ENCODE data around the gene ARL5A. TPM values are rescaled to one million over a fixed set of nuclear protein-coding genes. Genes with fewer than 3 reads are reported as not detected.
"Not testable (repeated sequence)": the region's sequence is repeated elsewhere in the genome, so short reads cannot be mapped to it uniquely, and the experiment has no call there.

The ARL5A gene
- 52.7 and 57.5 TPM in 2 replicates for total RNA-seq (2014; rRNA removed; shearing (Covaris generic))
- 24.8 and 30.6 TPM in 2 replicates for polyA plus RNA-seq (2015; cell fraction: cytosol; rRNA removed)
- 8.1 and 11.9 TPM in 2 replicates for polyA plus RNA-seq (2015; cell fraction: nucleus; rRNA removed)

GRCh38 chr2:151828143-151828889 lies at the start of gene ARL5A:
Gene ARL5A, minus strand, starts transcription at chr2:151828421. Its CDS starts 245 bp downstream, at chr2:151828176.
- peak; percentile 92 for DNase-seq (ENCODE audit: low read depth, low spot score)
- in situ Hi-C loops (cut with HindIII; ENCODE audit: low pct_unique_long_range_greater_than_20kb, low sequenced_read_pairs) = no loop called here

- DNase-seq (ENCODE audit: low read depth, low spot score); in situ Hi-C loops (cut with HindIII; ENCODE audit: low pct_unique_long_range_greater_than_20kb, low sequenced_read_pairs): not testable (repeated sequence)
These were observed 47.4 kb upstream of the ARL5A start for GRCh38 chr2:151875631-151876030.

GRCh38 chr2:151872463-151872862 lies 44.2 kb upstream of the ARL5A start:
- no peak for DNase-seq (ENCODE audit: low read depth, low spot score)
- in situ Hi-C loops (cut with HindIII; ENCODE audit: low pct_unique_long_range_greater_than_20kb, low sequenced_read_pairs) = no loop called here

- in situ Hi-C loops (cut with HindIII; ENCODE audit: low pct_unique_long_range_greater_than_20kb, low sequenced_read_pairs) = no loop called here
- DNase-seq (ENCODE audit: low read depth, low spot score) = no peak
These were observed 41.1 kb upstream of the ARL5A start for GRCh38 chr2:151869291-151869690.

GRCh38 chr2:151862700-151863099 lies 34.5 kb upstream of the ARL5A start:
- in situ Hi-C loops (cut with HindIII; ENCODE audit: low pct_unique_long_range_greater_than_20kb, low sequenced_read_pairs) = no loop called here

GRCh38 chr2:151861174-151861573 lies 33.0 kb upstream of the ARL5A start:
- DNase-seq (ENCODE audit: low read depth, low spot score) = peak; percentile 9
- in situ Hi-C loops (cut with HindIII; ENCODE audit: low pct_unique_long_range_greater_than_20kb, low sequenced_read_pairs) = no loop called here

More at GRCh38 chr2:151862700-151863099, 34.5 kb upstream of the ARL5A start:
- DNase-seq (ENCODE audit: low read depth, low spot score) = no peak

GRCh38 chr2:151860613-151861146 lies 32.5 kb upstream of the ARL5A start:
- in situ Hi-C loops (cut with HindIII; ENCODE audit: low pct_unique_long_range_greater_than_20kb, low sequenced_read_pairs) = no loop called here
- no peak for DNase-seq (ENCODE audit: low read depth, low spot score)

GRCh38 chr2:151860210-151860609 lies 32.0 kb upstream of the ARL5A start:
- in situ Hi-C loops (cut with HindIII; ENCODE audit: low pct_unique_long_range_greater_than_20kb, low sequenced_read_pairs) = no loop called here
- no peak for DNase-seq (ENCODE audit: low read depth, low spot score)

- DNase-seq (ENCODE audit: low read depth, low spot score) = no peak
- in situ Hi-C loops (cut with HindIII; ENCODE audit: low pct_unique_long_range_greater_than_20kb, low sequenced_read_pairs) = no loop called here
These were observed 29.4 kb upstream of the ARL5A start for GRCh38 chr2:151857650-151858049.

- no peak for DNase-seq (ENCODE audit: low read depth, low spot score)
- in situ Hi-C loops (cut with HindIII; ENCODE audit: low pct_unique_long_range_greater_than_20kb, low sequenced_read_pairs) = no loop called here
These were observed 26.9 kb upstream of the ARL5A start for GRCh38 chr2:151855111-151855510.

- no peak for DNase-seq (ENCODE audit: low read depth, low spot score)
These were observed 25.0 kb upstream of the ARL5A start for GRCh38 chr2:151853070-151853758.

GRCh38 chr2:151852260-151853069 lies 24.2 kb upstream of the ARL5A start:
- no peak for DNase-seq (ENCODE audit: low read depth, low spot score)
- in situ Hi-C loops (cut with HindIII; ENCODE audit: low pct_unique_long_range_greater_than_20kb, low sequenced_read_pairs) = no loop called here

More at GRCh38 chr2:151853070-151853758, 25.0 kb upstream of the ARL5A start:
- in situ Hi-C loops (cut with HindIII; ENCODE audit: low pct_unique_long_range_greater_than_20kb, low sequenced_read_pairs) = no loop called here

GRCh38 chr2:151851761-151852160 lies 23.5 kb upstream of the ARL5A start:
- DNase-seq (ENCODE audit: low read depth, low spot score) = no peak
- in situ Hi-C loops (cut with HindIII; ENCODE audit: low pct_unique_long_range_greater_than_20kb, low sequenced_read_pairs) = no loop called here

- DNase-seq (ENCODE audit: low read depth, low spot score) = no peak
- in situ Hi-C loops (cut with HindIII; ENCODE audit: low pct_unique_long_range_greater_than_20kb, low sequenced_read_pairs) = no loop called here
These were observed 21.3 kb upstream of the ARL5A start for GRCh38 chr2:151849413-151850010.

GRCh38 chr2:151845884-151846283 lies 17.7 kb upstream of the ARL5A start:
- in situ Hi-C loops (cut with HindIII; ENCODE audit: low pct_unique_long_range_greater_than_20kb, low sequenced_read_pairs) = no loop called here

GRCh38 chr2:151845481-151845880 lies 17.3 kb upstream of the ARL5A start:
- no peak for DNase-seq (ENCODE audit: low read depth, low spot score)
- in situ Hi-C loops (cut with HindIII; ENCODE audit: low pct_unique_long_range_greater_than_20kb, low sequenced_read_pairs) = no loop called here

More at GRCh38 chr2:151845884-151846283, 17.7 kb upstream of the ARL5A start:
- no peak for DNase-seq (ENCODE audit: low read depth, low spot score)

GRCh38 chr2:151844211-151844896 lies 16.1 kb upstream of the ARL5A start:
- DNase-seq (ENCODE audit: low read depth, low spot score) = no peak
- in situ Hi-C loops (cut with HindIII; ENCODE audit: low pct_unique_long_range_greater_than_20kb, low sequenced_read_pairs) = no loop called here

Measured in SK-MEL-5 (cell line).